Measurements from ENCODE around the gene DUSP2.

- TF ChIP-seq, protein P1, sequence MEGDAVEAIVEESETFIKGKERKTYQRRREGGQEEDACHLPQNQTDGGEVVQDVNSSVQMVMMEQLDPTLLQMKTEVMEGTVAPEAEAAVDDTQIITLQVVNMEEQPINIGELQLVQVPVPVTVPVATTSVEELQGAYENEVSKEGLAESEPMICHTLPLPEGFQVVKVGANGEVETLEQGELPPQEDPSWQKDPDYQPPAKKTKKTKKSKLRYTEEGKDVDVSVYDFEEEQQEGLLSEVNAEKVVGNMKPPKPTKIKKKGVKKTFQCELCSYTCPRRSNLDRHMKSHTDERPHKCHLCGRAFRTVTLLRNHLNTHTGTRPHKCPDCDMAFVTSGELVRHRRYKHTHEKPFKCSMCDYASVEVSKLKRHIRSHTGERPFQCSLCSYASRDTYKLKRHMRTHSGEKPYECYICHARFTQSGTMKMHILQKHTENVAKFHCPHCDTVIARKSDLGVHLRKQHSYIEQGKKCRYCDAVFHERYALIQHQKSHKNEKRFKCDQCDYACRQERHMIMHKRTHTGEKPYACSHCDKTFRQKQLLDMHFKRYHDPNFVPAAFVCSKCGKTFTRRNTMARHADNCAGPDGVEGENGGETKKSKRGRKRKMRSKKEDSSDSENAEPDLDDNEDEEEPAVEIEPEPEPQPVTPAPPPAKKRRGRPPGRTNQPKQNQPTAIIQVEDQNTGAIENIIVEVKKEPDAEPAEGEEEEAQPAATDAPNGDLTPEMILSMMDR (IDR thresholded peaks at IDR 0.05), result no peak
- TF ChIP-seq POLR2A (IDR thresholded peaks at IDR 0.05), result no peak
These were observed 9.6 kb downstream of the DUSP2 start for GRCh38 chr2:96135621-96136020.

Measured in thyroid gland (tissue), 4 donors.